Gastrocnemius medialis (tissue), 4 donors: ENCODE results near the gene GCGR. TPM values are rescaled to one million over a fixed set of nuclear protein-coding genes. Genes with fewer than 3 reads are reported as not detected.
A peak's percentile ranks its signal among the peaks of the same experiment; 100 is the strongest.

ENCODE experiments used
- ATAC-seq, 2 donors: fragments of 150-250 bp; one replicate each; pipeline ENCODE4 v1.9.1; 2016
- DNase-seq, 2 donors: peaks; one replicate each; pipeline ENCODE4 v3.0.0-alpha.2; 2019
- H3K27ac ChIP-seq, 4 donors: fragments of 200-600 bp; sonication (generic); 1 replicate in 1 of 4; 2 replicates in 3 of 4; pipeline ENCODE4 v1.5.1; 2016 to 2018; ENCODE audit warnings: mild to moderate bottlenecking in 2 of 4, moderate library complexity in 1 of 4
- H3K27me3 ChIP-seq, 3 donors: fragments of 200-600 bp; sonication (generic) in 2 of 3; 1 replicate in 1 of 3; 2 replicates in 2 of 3; pipeline versions ENCODE4 v1.5.1 to v1.6.0; 2016 to 2019; ENCODE audit warnings: mild to moderate bottlenecking in 1 of 3, moderate library complexity in 1 of 3
- H3K36me3 ChIP-seq, 2 donors: fragments of 200-600 bp; sonication (generic) in 1 of 2; one replicate each; pipeline ENCODE4 v1.5.1; 2017 to 2018
- H3K4me1 ChIP-seq, 2 donors: fragments of 200-600 bp; sonication (generic) in 1 of 2; one replicate each; pipeline ENCODE4 v1.5.1; 2016 to 2017; ENCODE audit warnings: mild to moderate bottlenecking in 2 of 2
- H3K4me3 ChIP-seq, 4 donors: fragments of 200-600 bp; sonication (generic) in 3 of 4; 1 replicate in 1 of 4; 2 replicates in 3 of 4; pipeline ENCODE4 v1.5.1; 2016 to 2019; ENCODE audit warnings: mild to moderate bottlenecking in 2 of 4
- H3K9me3 ChIP-seq, 3 donors: fragments of 200-600 bp; sonication (generic) in 2 of 3; 1 replicate in 1 of 3; 2 replicates in 2 of 3; pipeline ENCODE4 v1.5.1; 2016 to 2019
- POLR2A ChIP-seq, 2 donors: fragments of 450-650 bp; IDR thresholded peaks; one replicate each; pipeline ENCODE4 v1.6.1; 2017; ENCODE audit warnings: antibody characterized with exemption in 2 of 2, mild to moderate bottlenecking in 2 of 2, moderate library complexity in 2 of 2
- in situ Hi-C, 4 donors: fragments of 200-750 bp; cut with MboI; loops; one replicate each; pipeline versions ENCODE4 v1.15.0 to v1.8.0; 2017; ENCODE audit warnings: low sequenced_read_pairs in 4 of 4
- intact Hi-C: fragments of 100-400 bp; cut with DNase I; formaldehyde crosslinking; loops from one replicate; pipeline ENCODE4 v1.15.1; 2023; ENCODE audit warnings: low total_unique reads
- total RNA-seq, 4 donors: library from RNA; depleted of rRNA; stranded (reverse); fragments of >200 nt; gene quantifications; one replicate each; pipeline versions ENCODE4 v1.1.0 to v1.2.3, GENCODE V29; 2016
- TF ChIP-seq, protein P1 (sequence below), 5 experiments: fragments of 450-650 bp in 3 of 5; fragments of 200-600 bp in 2 of 5; sonication (generic) in 2 of 5; IDR thresholded peaks in 4 of 5; conservative IDR thresholded peaks in 1 of 5; 1 replicate in 4 of 5; 2 replicates in 1 of 5; pipeline ENCODE4 v1.5.1; 2016 to 2019; ENCODE audit warnings: antibody characterized with exemption in 5 of 5, mild to moderate bottlenecking in 3 of 5, moderate library complexity in 3 of 5

The GCGR gene
- total RNA-seq, 4 donors from 2014 or later = 0.29 TPM; not detected in 3

DNA sequence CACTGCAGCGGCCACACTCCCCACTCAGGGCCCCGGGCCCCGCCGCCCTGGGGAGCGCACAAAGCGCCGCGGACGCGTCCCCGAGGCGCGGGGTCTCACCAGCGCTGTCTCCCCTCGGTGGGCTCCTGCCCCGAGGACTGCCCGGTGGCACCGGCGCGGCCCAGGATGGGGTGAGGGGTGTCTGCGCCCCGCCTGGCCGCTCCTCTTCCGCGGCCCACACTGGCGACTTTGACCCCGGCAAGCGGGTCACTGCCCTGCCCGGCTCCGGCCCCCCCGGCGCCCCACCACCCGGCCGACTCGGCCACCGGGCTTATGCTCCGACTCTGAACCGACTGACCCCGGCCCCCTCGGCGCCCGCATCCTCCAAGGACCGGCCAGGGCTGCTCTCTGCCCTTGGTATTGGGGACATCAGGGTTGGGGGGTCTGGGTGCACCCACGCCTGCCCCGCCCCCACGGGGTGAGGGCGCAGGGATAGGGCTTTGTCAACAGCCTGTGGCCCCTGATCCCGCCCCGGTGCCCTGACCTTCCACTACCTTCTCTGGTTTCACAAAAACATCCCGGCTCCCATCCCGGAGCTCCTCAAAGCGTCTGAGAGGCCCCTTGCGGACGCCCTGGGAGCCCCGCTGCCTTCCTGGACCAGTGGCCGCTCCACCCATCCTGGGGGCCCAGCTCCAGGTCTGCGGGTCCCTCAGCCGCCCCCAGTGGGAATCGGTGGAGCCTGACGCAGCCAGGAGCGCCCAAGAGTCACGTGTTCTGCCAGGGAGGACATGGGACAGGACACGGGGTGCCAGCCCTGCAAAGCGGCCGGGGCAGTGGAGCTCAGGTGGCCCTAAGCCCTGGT lies 829 bp downstream of the GCGR start:
- in situ Hi-C loops (no loop called here), intact Hi-C loops (no loop called here)
- TF ChIP-seq POLR2A (IDR thresholded peaks at IDR 0.05) = no peak
- TF ChIP-seq, protein P1, sequence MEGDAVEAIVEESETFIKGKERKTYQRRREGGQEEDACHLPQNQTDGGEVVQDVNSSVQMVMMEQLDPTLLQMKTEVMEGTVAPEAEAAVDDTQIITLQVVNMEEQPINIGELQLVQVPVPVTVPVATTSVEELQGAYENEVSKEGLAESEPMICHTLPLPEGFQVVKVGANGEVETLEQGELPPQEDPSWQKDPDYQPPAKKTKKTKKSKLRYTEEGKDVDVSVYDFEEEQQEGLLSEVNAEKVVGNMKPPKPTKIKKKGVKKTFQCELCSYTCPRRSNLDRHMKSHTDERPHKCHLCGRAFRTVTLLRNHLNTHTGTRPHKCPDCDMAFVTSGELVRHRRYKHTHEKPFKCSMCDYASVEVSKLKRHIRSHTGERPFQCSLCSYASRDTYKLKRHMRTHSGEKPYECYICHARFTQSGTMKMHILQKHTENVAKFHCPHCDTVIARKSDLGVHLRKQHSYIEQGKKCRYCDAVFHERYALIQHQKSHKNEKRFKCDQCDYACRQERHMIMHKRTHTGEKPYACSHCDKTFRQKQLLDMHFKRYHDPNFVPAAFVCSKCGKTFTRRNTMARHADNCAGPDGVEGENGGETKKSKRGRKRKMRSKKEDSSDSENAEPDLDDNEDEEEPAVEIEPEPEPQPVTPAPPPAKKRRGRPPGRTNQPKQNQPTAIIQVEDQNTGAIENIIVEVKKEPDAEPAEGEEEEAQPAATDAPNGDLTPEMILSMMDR (IDR thresholded peaks at IDR 0.05 in 4 of 5, conservative IDR thresholded peaks at IDR 0.05 in 1 of 5) = no peak
- Histone ChIP-seq H3K4me1 (peaks cover 0 to 15% of the 10 kb centered on the region in 2 donors), H3K27me3 (peaks cover 53 to 81% (median 74%) of the 10 kb centered on the region in 3 donors), H3K9me3 (no peaks in the 10 kb centered on the region), H3K4me3 (peak overlapping the region in 2 of 4 donors; percentile 7 to 32), H3K27ac (no peak overlapping the region), H3K36me3 (no peaks in the 10 kb centered on the region)
- DNase-seq (no peak), ATAC-seq (peak in 1 of 2 donors; percentile 17)

GRCh38 chr17:81805707-81806460 lies 1.9 kb downstream of the GCGR start:
- Histone ChIP-seq H3K9me3 (no peaks in the 10 kb centered on the region), H3K4me1 (peaks cover 0 to 15% of the 10 kb centered on the region in 2 donors), H3K4me3 (no peak overlapping the region), H3K27ac (no peak overlapping the region), H3K27me3 (peaks cover 57 to 77% (median 69%) of the 10 kb centered on the region in 3 donors), H3K36me3 (no peaks in the 10 kb centered on the region)
- TF ChIP-seq POLR2A (IDR thresholded peaks at IDR 0.05) = no peak
- TF ChIP-seq, protein P1 (IDR thresholded peaks at IDR 0.05 in 4 of 5, conservative IDR thresholded peaks at IDR 0.05 in 1 of 5) = no peak
- no peak for ATAC-seq
- DNase-seq = no peak
- intact Hi-C loops = no loop called here
- in situ Hi-C loops = no loop called here

- TF ChIP-seq, protein P1 (IDR thresholded peaks at IDR 0.05 in 4 of 5, conservative IDR thresholded peaks at IDR 0.05 in 1 of 5) = no peak
- TF ChIP-seq POLR2A (IDR thresholded peaks at IDR 0.05) = no peak
- H3K4me1 ChIP-seq = peaks cover 0 to 15% of the 10 kb centered on the region in 2 donors
- H3K27ac ChIP-seq = no peak overlapping the region
- intact Hi-C loops (no loop called here), in situ Hi-C loops (no loop called here)
- H3K9me3 ChIP-seq = no peaks in the 10 kb centered on the region
- peaks cover 60 to 70% (median 62%) of the 10 kb centered on the region in 3 donors for H3K27me3 ChIP-seq
- no peaks in the 10 kb centered on the region for H3K36me3 ChIP-seq
- ATAC-seq = no peak
- no peak overlapping the region for H3K4me3 ChIP-seq
- no peak for DNase-seq
These were observed 2.7 kb downstream of the GCGR start for GRCh38 chr17:81806461-81807209.

- DNase-seq (no peak), ATAC-seq (no peak)
- no peak for TF ChIP-seq POLR2A (IDR thresholded peaks at IDR 0.05)
- TF ChIP-seq, protein P1 (IDR thresholded peaks at IDR 0.05 in 4 of 5, conservative IDR thresholded peaks at IDR 0.05 in 1 of 5) = no peak
- Histone ChIP-seq H3K27me3 (peaks cover 56 to 64% (median 58%) of the 10 kb centered on the region in 3 donors), H3K9me3 (no peaks in the 10 kb centered on the region), H3K36me3 (no peaks in the 10 kb centered on the region), H3K27ac (no peak overlapping the region), H3K4me3 (no peak overlapping the region), H3K4me1 (peaks cover 0 to 15% of the 10 kb centered on the region in 2 donors)
- in situ Hi-C loops = no loop called here
- intact Hi-C loops = no loop called here
These were observed 3.3 kb downstream of the GCGR start for GRCh38 chr17:81807210-81807719.
